Hepatocyte (in vitro differentiated cells): ENCODE results near the gene SPTBN2.

Experiments used
- CTCF ChIP-seq: fragments of 200-600 bp; sonication (generic); IDR thresholded peaks from 2 replicates; pipeline ENCODE4 v1.5.1; 2016; ENCODE audit warnings: antibody characterized with exemption, mild to moderate bottlenecking; ENCODE audit not compliant: poor library complexity
- EZH2 ChIP-seq: fragments of 200-600 bp; sonication (generic); IDR thresholded peaks from 2 replicates; pipeline ENCODE4 v1.6.1; 2016; ENCODE audit warnings: antibody characterized with exemption, mild to moderate bottlenecking, borderline replicate concordance

DNA sequence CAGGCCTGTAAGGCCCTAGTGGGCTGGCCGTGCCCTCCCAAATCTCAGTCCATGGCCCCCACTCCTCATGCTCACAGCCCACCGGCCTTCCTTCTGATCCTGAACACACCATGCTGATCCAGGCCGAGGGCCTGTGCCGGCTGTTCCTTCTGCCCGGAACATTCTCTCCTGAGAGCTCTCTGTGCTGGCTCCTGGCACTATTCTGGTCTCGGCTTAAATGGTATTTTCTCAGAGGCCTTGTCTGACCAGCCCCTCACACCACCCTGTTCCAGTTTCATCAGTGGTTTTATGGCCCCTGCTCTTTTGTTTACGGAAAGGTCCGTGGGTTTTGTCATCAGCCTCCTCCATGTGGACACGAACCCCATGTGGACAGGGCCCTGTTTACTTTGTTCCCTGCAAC is 22.0 kb downstream of the SPTBN2 start:
- no peak for TF ChIP-seq EZH2
- TF ChIP-seq CTCF: no peak
